GM12872 (cell line): ENCODE results near the gene ACTN1.

ENCODE experiments used
- CTCF ChIP-seq: IDR thresholded peaks from 3 replicates; pipeline ENCODE4 v1.5.1; 2011; ENCODE audit warnings: low read depth, mild to moderate bottlenecking, low read length, moderate library complexity; ENCODE audit not compliant: insufficient read depth

Gene ACTN1

GRCh38 chr14:68960123-68960522 lies 19.0 kb downstream of the ACTN1 start:
- TF ChIP-seq CTCF = no peak

GRCh38 chr14:68959035-68959434 lies 20.1 kb downstream of the ACTN1 start:
- no peak for TF ChIP-seq CTCF

DNA sequence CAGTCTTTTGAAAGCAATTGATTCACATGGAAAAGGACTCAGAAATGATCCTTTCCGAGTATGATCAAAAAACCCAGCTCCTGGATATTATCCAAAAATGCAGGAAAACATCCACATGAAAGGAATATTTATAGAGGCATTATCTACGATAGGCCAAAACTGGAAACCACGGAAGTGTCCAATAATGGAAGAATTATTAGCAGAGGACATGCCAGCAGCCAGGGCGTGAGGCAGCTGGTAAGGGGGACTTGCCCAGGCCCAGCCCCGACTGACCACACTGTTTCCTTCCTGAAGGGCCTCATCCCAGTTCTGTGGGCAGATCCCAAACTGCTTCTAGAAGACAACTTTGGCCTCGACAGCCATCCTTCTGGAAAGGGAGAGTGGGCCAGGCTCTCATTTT lies 20.5 kb downstream of the ACTN1 start:
- TF ChIP-seq CTCF = no peak

DNA sequence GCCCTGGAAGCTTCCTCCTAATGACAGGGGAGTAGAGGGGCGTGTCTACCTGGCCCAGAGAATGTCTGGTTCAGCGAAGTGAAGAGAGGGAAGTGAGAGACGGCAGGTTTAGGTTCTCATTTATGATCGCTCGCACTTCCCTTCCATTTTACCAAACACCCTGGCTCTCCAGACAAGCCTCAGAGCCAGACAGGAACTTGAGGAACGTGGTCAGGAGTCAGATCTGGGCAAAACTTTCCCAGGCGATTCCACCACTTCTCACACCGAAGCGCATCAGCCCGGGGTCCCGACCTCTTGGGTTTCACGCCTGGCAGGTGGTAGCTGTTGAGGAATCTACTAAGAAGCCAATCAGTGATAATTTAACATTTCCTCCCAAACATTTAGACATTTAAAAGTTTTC lies 21.3 kb downstream of the ACTN1 start:
- no peak for TF ChIP-seq CTCF

DNA sequence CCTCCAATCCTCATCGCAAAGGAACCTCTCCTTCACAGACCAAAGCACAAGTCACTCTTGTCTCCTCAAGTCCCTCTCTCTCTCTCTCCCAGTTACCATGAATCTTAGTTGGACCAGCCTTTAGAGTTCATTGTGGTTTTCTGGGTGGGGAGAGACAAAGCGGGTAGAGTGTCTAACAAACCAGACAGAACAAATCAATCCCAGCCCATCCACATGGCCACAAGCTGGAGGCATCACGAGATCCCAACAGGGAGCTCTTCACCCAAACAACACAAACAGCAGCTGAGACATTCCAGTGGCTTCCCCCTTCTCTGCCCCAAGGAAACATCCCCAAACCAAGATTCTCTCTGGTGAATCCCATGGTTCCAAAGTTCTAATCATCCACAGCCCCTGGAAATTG lies 22.4 kb downstream of the ACTN1 start:
- TF ChIP-seq CTCF = no peak

DNA sequence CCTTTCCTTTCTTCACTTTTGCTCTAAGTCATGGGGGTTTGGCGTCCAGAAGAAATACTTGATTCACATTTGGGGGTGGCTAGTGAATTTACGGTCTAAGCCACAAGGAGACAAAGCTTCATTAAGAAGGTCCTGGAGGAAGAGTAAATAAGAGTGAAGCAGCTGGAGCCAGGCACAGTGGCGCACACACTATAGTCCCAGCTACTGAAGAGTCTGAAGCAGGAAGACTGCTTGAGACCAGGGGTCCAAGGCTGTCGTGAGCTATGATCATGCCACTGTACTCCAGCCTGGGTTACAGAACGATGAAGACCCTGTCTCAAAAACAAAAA lies 23.3 kb downstream of the ACTN1 start:
- TF ChIP-seq CTCF = no peak

- TF ChIP-seq CTCF = no peak
These were observed 23.8 kb downstream of the ACTN1 start for GRCh38 chr14:68955164-68955850.

GRCh38 chr14:68953196-68953555 lies 25.9 kb downstream of the ACTN1 start:
- no peak for TF ChIP-seq CTCF
